ENCODE data around the gene NODAL.

GRCh38 chr10:70456164-70456563, 14.7 kb upstream of the NODAL start:
- TF ChIP-seq CTCF (IDR thresholded peaks at IDR 0.05; ENCODE audit: low read length): no peak
- TF ChIP-seq EZH2phosphoT487 (IDR thresholded peaks at IDR 0.05; ENCODE audit: low read length): no peak

Data from MM.1S (cell line).